Measurements from ENCODE around the gene CALY.

Gene CALY

GRCh38 chr10:133282846-133283390, 53.8 kb downstream of the CALY start:
- Histone ChIP-seq H3K4me1 (ENCODE audit: control insufficient read depth, insufficient read depth, low read length, unreplicated experiment) (peaks cover 7% of the 10 kb centered on the region), H3K27ac (ENCODE audit: low read depth, low read length) (no peak overlapping the region), H3K79me2 (ENCODE audit: control insufficient read depth, insufficient read depth, low read length, unreplicated experiment) (no peaks in the 10 kb centered on the region), H3K27me3 (ENCODE audit: insufficient read depth, low read length) (no peaks in the 10 kb centered on the region), H3K36me3 (ENCODE audit: insufficient read depth, low read length) (peaks cover 15% of the 10 kb centered on the region; the same call in 1 of the 2 replicates), H2AFZ (ENCODE audit: low read length, unreplicated experiment) (no peak overlapping the region), H3K4me3 (ENCODE audit: low read depth, low read length) (no peak overlapping the region)

GRCh38 chr10:133281628-133282372, 54.9 kb downstream of the CALY start:
- Histone ChIP-seq H3K27me3 (ENCODE audit: insufficient read depth, low read length) (no peaks in the 10 kb centered on the region), H2AFZ (ENCODE audit: low read length, unreplicated experiment) (no peak overlapping the region), H3K4me1 (ENCODE audit: control insufficient read depth, insufficient read depth, low read length, unreplicated experiment) (peaks cover 8% of the 10 kb centered on the region), H3K27ac (ENCODE audit: low read depth, low read length) (no peak overlapping the region), H3K79me2 (ENCODE audit: control insufficient read depth, insufficient read depth, low read length, unreplicated experiment) (no peaks in the 10 kb centered on the region), H3K4me3 (ENCODE audit: low read depth, low read length) (no peak overlapping the region), H3K36me3 (ENCODE audit: insufficient read depth, low read length) (peaks cover 15% of the 10 kb centered on the region; the same call in 1 of the 2 replicates)

GRCh38 chr10:133281084-133281483, 55.6 kb downstream of the CALY start:
- H3K4me3 ChIP-seq (ENCODE audit: low read depth, low read length) = no peak overlapping the region
- no peak overlapping the region for H3K27ac ChIP-seq (ENCODE audit: low read depth, low read length)
- no peak overlapping the region for H2AFZ ChIP-seq (ENCODE audit: low read length, unreplicated experiment)
- H3K36me3 ChIP-seq (ENCODE audit: insufficient read depth, low read length) = peaks cover 8% of the 10 kb centered on the region; the same call in 1 of the 2 replicates
- H3K79me2 ChIP-seq (ENCODE audit: control insufficient read depth, insufficient read depth, low read length, unreplicated experiment) = no peaks in the 10 kb centered on the region
- peaks cover 8% of the 10 kb centered on the region for H3K4me1 ChIP-seq (ENCODE audit: control insufficient read depth, insufficient read depth, low read length, unreplicated experiment)
- peaks cover 5% of the 10 kb centered on the region; the same call in 1 of the 2 replicates for H3K27me3 ChIP-seq (ENCODE audit: insufficient read depth, low read length)

- H3K4me1 ChIP-seq (ENCODE audit: control insufficient read depth, insufficient read depth, low read length, unreplicated experiment) = peaks cover 8% of the 10 kb centered on the region
- peaks cover 11% of the 10 kb centered on the region; the same call in 1 of the 2 replicates for H3K27me3 ChIP-seq (ENCODE audit: insufficient read depth, low read length)
- H2AFZ ChIP-seq (ENCODE audit: low read length, unreplicated experiment) = no peak overlapping the region
- no peaks in the 10 kb centered on the region for H3K79me2 ChIP-seq (ENCODE audit: control insufficient read depth, insufficient read depth, low read length, unreplicated experiment)
- H3K36me3 ChIP-seq (ENCODE audit: insufficient read depth, low read length) = peaks cover 4% of the 10 kb centered on the region; the same call in 1 of the 2 replicates
- no peak overlapping the region for H3K27ac ChIP-seq (ENCODE audit: low read depth, low read length)
- no peak overlapping the region for H3K4me3 ChIP-seq (ENCODE audit: low read depth, low read length)
These were observed 56.2 kb downstream of the CALY start for GRCh38 chr10:133280391-133281059.

GRCh38 chr10:133279326-133280226, 57.1 kb downstream of the CALY start:
- Histone ChIP-seq H3K4me3 (ENCODE audit: low read depth, low read length) (no peak overlapping the region), H3K4me1 (ENCODE audit: control insufficient read depth, insufficient read depth, low read length, unreplicated experiment) (peaks cover 8% of the 10 kb centered on the region), H3K27ac (ENCODE audit: low read depth, low read length) (no peak overlapping the region), H2AFZ (ENCODE audit: low read length, unreplicated experiment) (no peak overlapping the region), H3K27me3 (ENCODE audit: insufficient read depth, low read length) (peaks cover 14% of the 10 kb centered on the region; the same call in 1 of the 2 replicates), H3K79me2 (ENCODE audit: control insufficient read depth, insufficient read depth, low read length, unreplicated experiment) (no peaks in the 10 kb centered on the region), H3K36me3 (ENCODE audit: insufficient read depth, low read length) (peaks cover under 1% of the 10 kb centered on the region; the same call in 1 of the 2 replicates)

- Histone ChIP-seq H3K79me2 (ENCODE audit: control insufficient read depth, insufficient read depth, low read length, unreplicated experiment) (no peaks in the 10 kb centered on the region), H2AFZ (ENCODE audit: low read length, unreplicated experiment) (no peak overlapping the region), H3K27ac (ENCODE audit: low read depth, low read length) (no peak overlapping the region), H3K4me3 (ENCODE audit: low read depth, low read length) (no peak overlapping the region), H3K36me3 (ENCODE audit: insufficient read depth, low read length) (no peaks in the 10 kb centered on the region), H3K27me3 (ENCODE audit: insufficient read depth, low read length) (peaks cover 14% of the 10 kb centered on the region; the same call in 1 of the 2 replicates), H3K4me1 (ENCODE audit: control insufficient read depth, insufficient read depth, low read length, unreplicated experiment) (peaks cover 8% of the 10 kb centered on the region)
These were observed 58.0 kb downstream of the CALY start for GRCh38 chr10:133278577-133279265.

GRCh38 chr10:133277993-133278576, 58.6 kb downstream of the CALY start:
- Histone ChIP-seq H3K4me3 (ENCODE audit: low read depth, low read length) (no peak overlapping the region), H3K27ac (ENCODE audit: low read depth, low read length) (no peak overlapping the region), H3K36me3 (ENCODE audit: insufficient read depth, low read length) (no peaks in the 10 kb centered on the region), H3K27me3 (ENCODE audit: insufficient read depth, low read length) (peaks cover 14% of the 10 kb centered on the region; the same call in 1 of the 2 replicates), H2AFZ (ENCODE audit: low read length, unreplicated experiment) (no peak overlapping the region), H3K79me2 (ENCODE audit: control insufficient read depth, insufficient read depth, low read length, unreplicated experiment) (no peaks in the 10 kb centered on the region), H3K4me1 (ENCODE audit: control insufficient read depth, insufficient read depth, low read length, unreplicated experiment) (peaks cover 8% of the 10 kb centered on the region)

GRCh38 chr10:133277277-133277992, 59.3 kb downstream of the CALY start:
- Histone ChIP-seq H3K4me1 (ENCODE audit: control insufficient read depth, insufficient read depth, low read length, unreplicated experiment) (peaks cover 8% of the 10 kb centered on the region), H3K27ac (ENCODE audit: low read depth, low read length) (no peak overlapping the region)

More at GRCh38 chr10:133277277-133277992, 59.3 kb downstream of the CALY start:
- peaks cover 14% of the 10 kb centered on the region; the same call in 1 of the 2 replicates for H3K27me3 ChIP-seq (ENCODE audit: insufficient read depth, low read length)
- H3K79me2 ChIP-seq (ENCODE audit: control insufficient read depth, insufficient read depth, low read length, unreplicated experiment) = no peaks in the 10 kb centered on the region
- H2AFZ ChIP-seq (ENCODE audit: low read length, unreplicated experiment) = no peak overlapping the region
- H3K4me3 ChIP-seq (ENCODE audit: low read depth, low read length) = no peak overlapping the region
- no peaks in the 10 kb centered on the region for H3K36me3 ChIP-seq (ENCODE audit: insufficient read depth, low read length)

Data from ACC112 (cell line).